Renal cortex interstitium (tissue), 11 donors: ENCODE data around the gene RHEB. TPM values are rescaled to one million over a fixed set of nuclear protein-coding genes. Genes with fewer than 3 reads are reported as not detected.
"Not testable (repeated sequence)": the region's sequence is repeated elsewhere in the genome, so short reads cannot be mapped to it uniquely, and the experiment has no call there.

ENCODE experiments used
- DNase-seq, 11 donors: peaks; one replicate each; pipeline ENCODE4 v3.0.0-alpha.2; 2013; ENCODE audit warnings: low read depth in 9 of 11, low spot score in 4 of 11; ENCODE audit errors: extremely low read depth in 1 of 11
- polyA plus RNA-seq, 3 donors: library from polyadenylated mRNA; unstranded; fragments of 120-200 nt; gene quantifications; one replicate each; pipeline ENCODE4 v1.2.1, GENCODE V29; 2013; ENCODE audit not compliant: insufficient read length in 3 of 3

Gene RHEB
- polyA plus RNA-seq, 3 donors, result 116 to 160 (median 131) TPM

DNA sequence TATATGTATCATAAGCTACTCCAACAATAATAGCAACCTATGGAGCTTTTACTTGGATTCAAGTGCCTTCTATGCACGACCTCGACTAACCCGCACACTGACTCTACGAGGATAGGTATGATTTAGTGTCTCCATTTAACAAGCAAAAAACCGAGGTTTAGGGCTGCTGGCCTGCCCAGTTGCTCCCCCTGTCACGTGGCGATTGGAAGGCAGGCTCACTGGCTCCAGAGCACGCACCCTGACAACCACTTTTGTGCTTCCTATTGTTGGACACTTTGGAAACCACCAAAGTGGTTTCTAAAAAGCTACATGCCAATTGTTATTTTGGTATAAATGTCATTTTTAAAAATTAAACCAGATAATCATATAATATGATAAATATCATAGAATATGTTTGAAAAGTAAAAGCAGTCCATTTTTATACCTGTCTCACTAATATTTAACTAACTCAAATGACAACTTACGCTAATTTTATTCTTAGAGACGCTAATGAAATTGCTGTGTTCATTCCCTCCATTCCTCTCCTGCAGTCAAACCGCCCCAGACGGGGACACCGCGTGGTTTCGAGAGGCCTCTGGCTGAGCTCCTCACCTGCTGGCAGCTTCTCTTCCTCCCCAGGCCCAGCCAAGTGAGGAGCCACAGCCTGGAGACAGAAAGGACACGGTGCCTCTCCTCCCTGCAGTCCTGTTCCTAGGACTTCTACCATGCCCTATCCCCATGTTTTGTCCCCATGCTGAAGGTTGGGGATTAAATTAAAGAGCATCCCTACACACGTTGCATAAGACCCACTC is 22.2 kb upstream of the RHEB start:
- DNase-seq, result no peak

DNA sequence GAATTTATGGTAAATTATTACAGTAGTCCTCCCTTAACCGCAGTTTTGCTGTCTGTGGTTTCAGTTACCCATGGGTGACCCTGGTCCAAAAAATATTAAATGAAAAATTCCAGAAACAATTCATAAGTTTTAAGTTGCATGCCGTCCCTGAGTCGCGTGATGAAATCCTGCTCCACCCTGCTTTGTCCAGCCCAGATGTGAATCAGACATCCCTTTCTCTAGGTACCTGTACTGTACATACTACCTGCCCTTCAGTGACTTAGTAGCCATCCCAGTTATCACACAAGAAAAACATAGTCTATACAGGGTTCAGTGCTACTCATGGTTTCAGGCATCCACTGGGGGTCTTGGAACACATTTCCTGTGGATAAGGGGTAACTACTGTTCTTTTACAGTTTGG is 20.5 kb upstream of the RHEB start:
- DNase-seq, result no peak

DNA sequence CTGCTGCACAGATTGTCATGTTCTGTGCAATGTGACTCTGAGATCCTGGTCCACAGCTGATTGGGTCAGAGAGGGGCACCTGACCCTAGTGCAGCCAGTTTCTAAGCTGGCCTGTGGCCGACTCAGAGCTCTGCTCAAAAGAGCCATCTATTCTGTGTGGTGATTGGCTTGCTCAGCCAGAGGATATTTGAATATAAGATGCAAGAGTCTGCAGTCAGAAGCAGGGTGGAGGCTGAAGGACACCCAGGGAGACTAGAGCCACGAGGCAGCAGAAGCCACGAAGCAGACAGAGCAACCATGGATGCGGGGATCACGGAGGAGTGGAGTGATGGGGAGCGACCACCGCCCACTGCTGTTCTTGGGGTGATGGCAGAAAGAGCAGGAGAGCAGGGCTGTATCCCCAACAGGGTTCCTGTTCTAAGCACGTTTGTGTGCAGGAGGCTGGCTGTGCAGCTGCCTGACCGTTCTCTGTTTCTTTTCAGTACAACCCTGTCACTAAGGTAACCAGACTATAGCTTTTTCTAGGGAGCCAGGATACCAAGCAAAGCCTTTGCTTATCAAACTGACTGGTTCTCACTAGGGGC is 19.5 kb upstream of the RHEB start:
- peak in 1 of 11 donors; percentile 25 for DNase-seq

DNA sequence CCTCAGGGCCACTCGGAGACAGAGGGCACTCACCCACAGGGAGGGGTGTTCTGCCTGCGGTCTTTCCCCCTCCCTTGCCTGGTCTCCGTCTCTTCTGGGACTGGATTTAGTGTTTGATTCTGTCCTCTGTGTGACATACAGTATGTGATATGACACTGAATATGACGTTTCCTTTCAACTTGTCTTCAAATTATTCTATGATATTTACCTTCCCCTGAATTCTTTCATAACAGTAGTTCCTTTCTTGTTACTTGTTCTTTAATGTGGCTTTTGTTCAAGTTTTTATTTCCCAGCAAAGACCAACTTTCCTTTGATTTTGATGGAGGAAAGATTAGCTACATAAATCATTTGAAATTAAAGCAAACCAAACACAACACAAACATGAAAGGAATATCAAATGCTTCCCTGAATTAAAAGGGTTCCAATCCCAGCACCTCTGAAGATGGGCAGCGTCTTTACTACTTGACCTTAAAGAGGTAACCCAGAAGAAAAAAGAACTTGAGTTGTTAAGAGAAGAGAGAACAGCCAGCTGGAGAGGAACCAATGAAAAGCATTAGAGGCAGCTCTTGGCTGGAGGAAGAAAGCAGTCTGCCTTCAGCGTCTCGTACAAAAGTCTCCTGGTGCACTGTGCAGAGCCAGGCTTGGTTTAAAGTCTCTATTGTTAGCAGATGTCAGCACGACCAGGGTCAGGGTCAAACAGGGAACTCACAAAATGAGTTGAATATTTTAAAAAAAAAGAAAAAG is 18.3 kb upstream of the RHEB start:
- peak in 3 of 11 donors; percentile 31 to 43 (median 43) for DNase-seq

DNA sequence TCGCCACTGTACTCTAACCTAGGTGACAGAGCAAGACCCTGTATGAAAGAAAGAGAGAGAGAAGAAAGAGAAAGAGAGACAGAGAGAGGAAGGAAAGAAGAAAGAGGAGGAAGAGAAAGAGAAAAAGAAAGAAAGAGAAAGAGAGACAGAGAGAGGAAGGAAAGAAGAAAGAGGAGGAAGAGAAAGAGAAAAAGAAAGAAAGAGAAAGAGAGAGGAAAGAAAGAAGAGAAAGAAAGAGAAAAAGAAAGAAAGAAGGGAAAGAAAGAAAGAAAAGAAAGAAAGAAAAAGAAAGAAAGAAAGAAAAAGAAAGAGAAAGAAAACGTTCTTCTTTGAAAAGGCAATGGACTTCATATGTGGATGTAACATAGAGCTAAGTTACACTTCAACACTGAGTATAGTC is 16.5 kb upstream of the RHEB start:
- DNase-seq, result not testable (repeated sequence)

DNA sequence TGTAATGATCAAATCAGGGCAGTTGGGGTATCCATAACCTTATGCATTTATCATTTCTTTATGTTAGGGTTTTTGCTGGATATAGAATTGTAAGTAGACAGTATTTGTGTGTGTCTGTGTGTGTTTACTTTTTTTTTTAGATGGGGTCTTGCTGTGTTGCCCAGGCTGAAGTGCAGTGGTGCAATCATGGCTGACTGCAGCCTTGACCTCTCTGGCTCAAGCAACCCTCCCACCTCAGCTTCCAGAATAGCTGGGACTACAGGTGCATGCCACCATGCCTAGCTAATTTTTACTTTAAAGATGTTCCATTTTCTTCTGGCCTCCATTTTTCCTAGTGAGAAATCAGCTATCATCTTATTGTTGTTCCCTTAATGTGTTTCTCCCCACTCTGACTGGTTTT is 10.1 kb upstream of the RHEB start:
- no peak for DNase-seq

DNA sequence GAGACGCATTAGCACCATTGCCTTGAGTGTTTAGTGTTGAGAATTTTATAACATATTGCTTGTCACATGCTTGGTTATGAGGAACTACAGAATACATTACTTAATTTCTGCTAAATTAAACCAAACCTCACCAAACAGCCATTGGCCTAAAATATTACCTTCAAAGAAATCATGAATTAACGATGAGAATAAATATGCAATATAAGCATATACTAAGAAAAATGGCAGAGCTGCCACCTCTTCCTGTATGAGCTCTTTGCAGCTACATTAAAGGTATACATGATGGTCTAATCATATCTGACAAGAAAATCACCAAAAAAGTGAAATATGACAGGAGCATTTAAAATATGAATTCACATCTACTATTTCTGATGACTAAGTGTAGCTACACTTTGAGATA is 5.2 kb upstream of the RHEB start:
- DNase-seq, result no peak

DNA sequence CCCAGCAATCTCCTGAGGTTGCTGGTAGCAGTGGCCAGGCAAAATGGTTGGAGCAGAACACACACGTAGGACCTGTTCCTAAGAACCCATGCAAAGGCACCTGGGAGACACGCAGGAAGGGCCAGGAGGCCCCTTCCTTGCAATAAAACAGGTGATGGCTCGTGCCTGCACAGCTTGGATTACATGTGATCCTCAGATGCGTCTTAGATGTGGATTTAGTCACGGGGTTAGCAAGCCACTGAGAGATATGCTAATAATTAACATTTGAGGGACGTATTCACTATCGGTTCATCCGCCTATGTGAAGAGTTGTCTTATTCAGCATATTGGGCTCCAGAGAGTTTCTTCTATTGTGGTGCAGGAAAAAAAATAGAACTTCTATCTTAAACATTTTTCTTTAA is 4.6 kb upstream of the RHEB start:
- DNase-seq, result no peak

DNA sequence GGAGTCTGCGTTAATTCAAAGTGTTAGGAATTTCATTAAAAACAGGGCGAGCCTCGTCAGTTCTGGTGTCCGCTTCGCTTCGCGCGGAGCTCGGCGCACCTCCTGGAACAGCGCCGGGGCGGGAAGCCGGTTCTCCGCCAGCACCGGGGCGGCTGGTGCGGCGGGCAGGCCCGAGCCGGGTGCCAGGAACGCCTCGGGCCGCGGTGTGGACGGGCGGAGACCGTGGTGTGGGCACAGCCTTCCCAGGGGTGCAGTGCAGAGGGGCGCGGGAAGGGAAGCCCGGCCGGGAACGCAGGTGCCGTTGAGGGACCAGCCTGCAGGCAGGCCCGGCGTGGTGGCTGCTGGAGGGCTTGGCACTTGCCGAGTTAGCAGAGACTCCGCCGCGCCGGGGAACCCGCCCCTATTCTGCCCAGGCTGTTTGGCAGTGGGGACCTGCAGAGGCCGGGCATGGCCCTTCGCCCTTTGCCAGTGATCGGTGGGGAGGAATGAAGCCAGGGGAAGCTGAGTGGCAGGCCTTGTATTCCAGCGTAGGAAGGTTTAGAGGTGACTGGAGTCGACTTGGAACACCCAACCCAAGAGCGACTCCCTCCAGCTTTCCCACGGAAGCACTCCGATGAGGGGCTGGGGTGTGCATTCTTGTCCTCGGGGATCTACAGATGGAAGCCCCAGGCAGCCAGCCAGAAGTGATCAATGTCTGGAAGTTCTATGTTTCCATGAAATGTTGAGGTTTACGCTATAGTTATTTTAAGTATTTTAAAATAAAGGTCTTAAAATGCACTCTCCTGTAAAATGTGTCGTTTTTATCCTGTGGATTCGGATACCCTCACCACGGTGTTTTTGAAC is 945 bp upstream of the RHEB start:
- no peak for DNase-seq

DNA sequence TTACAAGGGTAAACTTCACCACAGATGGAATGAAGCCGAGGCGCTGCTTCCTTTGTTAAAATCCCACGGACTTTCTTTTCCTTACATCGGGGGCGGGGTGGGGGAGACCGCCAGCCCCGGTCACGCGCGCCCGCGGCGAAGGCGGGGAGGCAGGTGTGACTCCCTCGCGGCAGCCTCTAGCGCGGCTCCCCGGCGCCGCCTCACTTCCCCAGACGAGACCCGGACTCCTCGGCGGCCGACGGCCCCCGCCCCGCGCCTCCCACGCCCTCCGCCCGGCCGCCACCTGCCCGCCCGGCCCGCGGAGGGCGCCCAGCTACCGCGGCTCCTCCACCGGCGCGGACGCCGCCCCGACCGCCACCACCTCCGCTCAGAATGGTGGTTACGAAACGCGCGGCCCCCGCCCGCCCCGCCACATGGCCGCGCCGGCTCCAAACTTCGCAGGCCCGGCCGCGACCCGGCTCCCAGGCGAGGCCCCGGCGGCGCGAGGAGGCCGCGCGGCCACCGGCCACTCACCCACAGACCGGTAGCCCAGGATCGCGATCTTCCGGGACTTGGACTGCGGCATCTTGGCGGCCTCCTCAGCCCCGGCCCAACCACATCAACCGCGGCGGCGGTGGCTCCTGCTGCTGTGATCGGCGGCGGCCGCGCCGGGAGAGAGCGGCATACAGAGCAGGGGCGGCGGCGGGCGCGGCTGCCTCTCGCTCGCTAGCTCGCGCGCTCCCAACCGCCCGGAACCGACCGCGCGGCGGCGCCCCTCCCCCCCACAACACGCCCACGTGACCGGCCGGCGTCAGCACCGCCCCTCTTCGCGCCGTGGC is 539 bp downstream of the RHEB start:
- DNase-seq, result peak in 1 of 11 donors; percentile 9

DNA sequence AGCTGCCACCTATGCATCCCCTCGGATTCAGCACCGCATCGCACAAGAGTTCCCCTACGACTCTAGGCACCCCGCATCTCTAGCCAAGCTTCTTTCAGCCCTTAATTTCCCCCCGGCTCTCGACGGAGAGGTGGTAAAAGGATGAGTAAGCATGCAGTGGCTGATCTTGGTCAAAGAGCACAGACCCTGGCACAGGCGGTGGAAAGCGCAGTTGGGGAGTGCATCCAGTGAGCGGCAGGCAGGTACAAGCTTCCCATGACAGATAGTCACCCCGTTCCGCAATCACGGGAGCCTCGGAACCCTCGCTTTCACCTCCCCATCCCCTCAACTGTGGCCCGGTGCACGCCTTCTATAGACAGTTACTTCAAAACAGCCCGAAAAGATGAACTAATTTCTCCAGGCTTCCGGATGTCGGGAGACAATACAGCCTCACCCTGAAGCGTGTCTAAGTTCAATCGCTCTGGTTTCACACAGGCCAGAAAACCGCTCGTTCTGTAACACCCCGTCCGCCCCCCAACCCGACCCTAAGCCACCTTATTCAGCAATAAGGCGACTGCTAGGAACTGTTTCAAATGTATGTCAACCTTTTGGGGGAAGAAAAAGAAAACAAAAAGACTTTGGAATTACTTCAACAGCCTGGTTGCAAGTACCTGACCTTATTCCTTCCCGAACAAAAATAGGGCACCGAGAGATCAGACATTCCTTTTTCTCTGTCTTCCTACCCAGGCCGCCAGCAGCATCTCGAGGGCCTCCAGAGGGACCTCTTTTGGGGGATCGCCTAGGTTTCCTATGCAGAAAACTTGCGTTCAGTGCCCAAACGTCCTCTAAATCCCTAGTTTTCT is 1.4 kb downstream of the RHEB start:
- peak in 2 of 11 donors; percentile 20 to 30 for DNase-seq

DNA sequence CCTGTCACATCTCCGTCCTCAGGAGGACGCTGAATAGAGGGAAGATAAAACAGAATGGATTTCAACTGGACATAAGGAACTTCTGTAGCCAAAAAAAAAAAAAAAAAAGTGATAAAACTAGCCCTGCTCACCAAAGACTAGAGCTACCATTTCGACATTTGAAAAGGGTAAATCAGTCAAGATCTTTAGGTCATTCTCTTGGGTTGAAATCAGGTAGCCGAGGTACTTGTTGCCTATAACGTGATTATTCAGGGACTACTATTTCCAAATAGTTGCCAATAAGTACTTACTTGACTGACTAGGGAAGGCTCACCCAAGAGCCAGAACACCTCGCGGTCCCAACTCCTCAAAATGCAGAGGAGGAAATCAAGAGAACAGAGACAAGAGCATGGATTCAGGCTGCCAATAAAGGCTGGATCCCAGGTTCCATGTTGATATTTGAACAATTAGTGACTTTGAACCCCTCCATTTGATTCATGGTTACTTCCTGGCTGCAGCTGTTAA is 2.0 kb downstream of the RHEB start:
- no peak for DNase-seq

DNA sequence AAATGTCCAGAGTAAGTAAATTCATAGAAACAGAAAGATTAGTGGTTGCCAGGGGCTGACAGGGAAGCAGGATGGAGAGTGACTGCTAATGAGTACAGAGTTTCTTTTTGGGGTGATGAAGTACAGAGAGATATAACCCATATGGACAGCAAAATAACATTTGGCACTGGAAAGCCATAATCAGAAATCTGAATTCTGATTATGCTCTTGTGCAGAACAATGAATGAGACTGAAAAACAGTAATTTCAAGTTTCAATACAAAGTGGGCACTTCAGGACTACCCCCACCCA is 4.5 kb downstream of the RHEB start:
- no peak for DNase-seq

DNA sequence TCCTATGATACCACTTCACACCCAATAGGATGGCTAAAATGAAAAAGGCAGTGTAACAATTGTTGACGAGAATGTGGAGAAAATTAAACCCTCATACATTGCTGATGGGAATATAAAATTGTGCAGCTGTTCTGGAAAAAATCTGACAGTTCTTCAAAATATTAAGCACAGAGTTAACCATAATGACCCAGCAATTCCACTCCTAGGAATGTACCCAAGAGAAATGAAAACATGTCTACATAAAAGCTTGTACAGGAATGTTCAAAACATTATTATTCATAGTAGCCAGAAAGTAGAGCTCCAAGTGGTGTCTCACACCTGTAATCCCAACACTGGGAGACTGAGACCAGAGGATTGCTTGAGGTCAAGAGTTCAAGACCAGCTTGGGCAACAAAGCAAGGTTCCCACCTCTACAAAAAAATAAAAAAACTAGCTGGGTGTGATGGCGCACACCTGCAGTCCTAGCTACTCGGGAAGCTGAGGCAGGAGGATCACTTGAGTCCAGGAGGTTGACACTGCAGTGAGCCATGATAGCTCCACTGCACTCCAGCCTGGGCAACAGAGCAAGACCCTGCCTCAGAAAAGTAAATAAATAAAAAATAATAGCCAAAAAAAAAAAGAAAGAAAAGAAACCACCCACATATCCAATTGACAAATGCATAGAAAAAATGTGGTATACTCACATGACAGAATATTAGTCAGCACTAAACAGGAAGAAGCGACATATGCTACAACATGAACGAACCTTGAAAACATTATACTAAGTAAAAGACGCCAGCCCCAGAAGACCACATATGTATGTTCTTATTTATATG is 5.0 kb downstream of the RHEB start:
- DNase-seq, result no peak

DNA sequence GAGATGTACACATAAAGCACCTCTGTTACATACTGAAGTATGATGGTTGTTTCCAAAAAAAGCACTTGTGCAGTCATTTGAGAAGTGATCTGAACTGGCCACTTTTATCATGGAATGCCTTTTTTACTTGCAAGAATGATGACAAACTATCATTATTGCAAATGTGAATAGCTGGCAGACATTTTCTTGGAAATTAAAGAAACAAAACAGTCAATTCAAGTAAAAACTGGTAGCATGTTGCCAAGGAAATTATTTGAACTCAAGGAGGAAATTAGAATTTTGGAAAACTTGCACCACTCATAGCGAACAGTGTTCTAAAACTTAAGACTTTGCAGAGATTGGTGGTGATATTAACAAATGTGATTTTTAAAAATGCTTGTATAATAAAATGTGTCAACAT is 6.6 kb downstream of the RHEB start:
- no peak for DNase-seq

DNA sequence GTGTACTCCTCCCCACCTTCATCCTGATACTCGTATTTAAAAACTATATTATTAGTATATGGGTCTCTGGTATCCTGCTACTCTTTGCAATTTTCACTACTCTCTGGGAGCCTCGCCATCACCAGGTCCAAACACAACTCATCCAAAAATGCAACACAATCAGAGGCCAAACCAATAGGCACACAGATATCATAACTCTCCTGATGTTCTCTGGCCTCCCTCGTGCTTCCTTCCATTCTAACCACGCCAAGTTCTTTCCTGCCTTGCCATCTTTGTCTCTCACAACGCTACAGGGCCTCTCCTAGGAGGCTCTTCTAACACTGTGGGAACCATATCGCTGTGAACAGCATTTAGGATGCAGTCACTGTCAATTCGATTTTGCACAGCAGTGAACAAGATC is 7.3 kb downstream of the RHEB start:
- no peak for DNase-seq

DNA sequence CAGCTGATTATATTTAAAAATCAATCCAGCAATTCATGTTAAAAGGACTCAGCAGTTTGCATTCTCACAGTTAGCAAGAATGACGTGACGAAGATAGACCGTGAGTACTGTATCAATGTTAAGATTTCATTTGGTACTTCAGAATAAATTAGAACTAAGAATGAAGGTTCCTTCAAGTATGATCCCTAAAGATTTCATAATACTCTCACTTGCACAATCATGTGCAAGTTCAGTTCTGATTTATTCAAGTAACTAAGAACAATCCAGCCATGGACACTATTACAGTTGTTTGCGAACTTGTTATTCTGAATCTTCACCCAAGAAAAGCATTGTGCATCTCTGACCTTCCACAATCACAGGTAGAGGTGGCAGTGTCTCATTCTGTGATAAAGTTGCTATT is 7.7 kb downstream of the RHEB start:
- DNase-seq, result no peak
